GM12878 (cell line): ENCODE data around the gene RSPH9. TPM values are rescaled to one million over a fixed set of nuclear protein-coding genes. Genes with fewer than 3 reads are reported as not detected.

Experiments used
- ATAC-seq: fragments of 200-7000 bp; cut with Tn5 transposase; 3 replicates; pipeline ENCODE4 v1.9.1; 2020; ENCODE audit warnings: mild to moderate bottlenecking, moderate library complexity
- BruUV-seq: library from RNA; stranded (reverse); fragments of 400-500 nt; replicated peaks from 2 replicates; lab custom pipeline; 2021; lab: Mats Ljungman, UMichigan
- CTCF ChIA-PET: fragments of 300-600 bp; sonication (Branson Sonifier 250); formaldehyde crosslinking; extraction: SDS; loops from one replicate; lab custom pipeline; 2021; ENCODE audit warnings: inconsistent platforms; lab: Yijun Ruan, JAX
- POLR2A ChIA-PET: fragments of 350-600 bp; formaldehyde crosslinking; extraction: SDS; loops from one replicate; lab custom pipeline; 2021; ENCODE audit warnings: inconsistent platforms; lab: Charles Lee
- RAD21 ChIA-PET: fragments of 300-600 bp; sonication (Branson Sonifier 250); formaldehyde crosslinking; loops from one replicate; lab custom pipeline; 2023; ENCODE audit warnings: antibody characterized with exemption; ENCODE audit not compliant: unreplicated experiment; lab: Charles Lee
- SMC1A ChIA-PET: fragments of 300-600 bp; sonication (Branson Sonifier 250); formaldehyde crosslinking; loops from one replicate; lab custom pipeline; 2023; ENCODE audit not compliant: unreplicated experiment, uncharacterized antibody; lab: Charles Lee
- DNase-seq: peaks from one replicate; pipeline ENCODE4 v3.0.0-alpha.2; 2011; ENCODE audit warnings: low read depth, low spot score
- FAIRE-seq: peaks from 3 replicates; lab custom pipeline; 2011; peaks lifted over from hg19 to GRCh38; lab: Jason Lieb, UNC
- H2AFZ ChIP-seq: 2 replicates; pipeline ENCODE4 v1.6.0; 2011; ENCODE audit warnings: low read depth, low read length, control low read depth; ENCODE audit not compliant: control insufficient read depth
- H3K27ac ChIP-seq: 2 replicates; pipeline ENCODE4 v1.5.1; 2011; ENCODE audit warnings: control low read depth; ENCODE audit not compliant: control insufficient read depth, insufficient read depth
- H3K27me3 ChIP-seq, 2 experiments: replicated peaks in 1 of 2; 2 replicates each; pipeline versions ENCODE4 v1.6.0 to v1.6.1; 2011; ENCODE audit warnings: low read length in 1 of 2; ENCODE audit not compliant: control insufficient read depth in 2 of 2, insufficient read depth in 2 of 2
- H3K36me3 ChIP-seq, 2 experiments: 2 replicates each; pipeline ENCODE4 v1.5.1; 2011; ENCODE audit warnings: low read length in 1 of 2; ENCODE audit not compliant: control insufficient read depth in 2 of 2, insufficient read depth in 2 of 2
- H3K4me1 ChIP-seq: 2 replicates; pipeline ENCODE4 v1.6.1; 2011; ENCODE audit warnings: mild to moderate bottlenecking, low read length, moderate library complexity, mixed read lengths; ENCODE audit not compliant: control insufficient read depth, insufficient read depth
- H3K4me2 ChIP-seq: 2 replicates; pipeline ENCODE4 v1.6.0; 2011; ENCODE audit warnings: control low read depth; ENCODE audit not compliant: control insufficient read depth, insufficient read depth
- H3K4me3 ChIP-seq: fragments of 200-600 bp; sonication (generic); 2 replicates; pipeline ENCODE4 v1.5.1; 2016
- H3K79me2 ChIP-seq: 2 replicates; pipeline ENCODE4 v1.6.0; 2011; ENCODE audit warnings: low read length; ENCODE audit not compliant: control insufficient read depth, insufficient read depth
- H3K9ac ChIP-seq: 2 replicates; pipeline ENCODE4 v1.8.0; 2011; ENCODE audit warnings: low read length, control low read depth, mixed read lengths; ENCODE audit not compliant: control insufficient read depth, insufficient read depth
- H3K9me3 ChIP-seq: replicated peaks from 3 replicates; pipeline ENCODE4 v1.5.1; 2011; ENCODE audit warnings: mild to moderate bottlenecking, low read length; ENCODE audit not compliant: control insufficient read depth, insufficient read depth
- H4K20me1 ChIP-seq: 2 replicates; pipeline ENCODE4 v1.6.0; 2011; ENCODE audit not compliant: control insufficient read depth, insufficient read depth
- CREB1 ChIP-seq: IDR thresholded peaks from 2 replicates; pipeline ENCODE4 v1.6.1; 2012; ENCODE audit warnings: low read depth, mild to moderate bottlenecking, inconsistent platforms
- HCFC1 ChIP-seq: fragments of 150-350 bp; IDR thresholded peaks from 2 replicates; pipeline ENCODE4 v1.6.1; 2014; ENCODE audit warnings: low read length
- IKZF1 ChIP-seq: fragments of 450-650 bp; conservative IDR thresholded peaks from 2 replicates; pipeline ENCODE4 v1.6.1; 2017; ENCODE audit warnings: antibody characterized with exemption, mild to moderate bottlenecking
- JUND ChIP-seq: IDR thresholded peaks from 2 replicates; pipeline ENCODE4 v1.6.1; 2012; ENCODE audit warnings: low read depth, mild to moderate bottlenecking, low read length, improper control_type of control experiment, moderate library complexity
- MYB ChIP-seq: fragments of 150-350 bp; IDR thresholded peaks from 2 replicates; pipeline ENCODE4 v1.6.1; 2014; ENCODE audit warnings: mild to moderate bottlenecking, low read depth, low read length, borderline replicate concordance
- NBN ChIP-seq: fragments of 450-650 bp; IDR thresholded peaks from 2 replicates; pipeline ENCODE4 v1.6.1; 2016
- NFXL1 ChIP-seq: fragments of 450-650 bp; IDR thresholded peaks from 2 replicates; pipeline ENCODE4 v1.6.1; 2017; ENCODE audit warnings: antibody characterized with exemption, mild to moderate bottlenecking, borderline replicate concordance
- NR2F1 ChIP-seq: fragments of 450-650 bp; conservative IDR thresholded peaks from 2 replicates; pipeline ENCODE4 v1.6.1; 2017; ENCODE audit warnings: mild to moderate bottlenecking
- PAX5 ChIP-seq: IDR thresholded peaks from 2 replicates; pipeline ENCODE4 v1.6.1; 2011; ENCODE audit warnings: low read depth, low read length, borderline replicate concordance
- RCOR1 ChIP-seq: conservative IDR thresholded peaks from 2 replicates; pipeline ENCODE4 v1.6.1; 2012; ENCODE audit warnings: low read depth, low read length, improper control_type of control experiment
- SMAD1 ChIP-seq: fragments of 450-650 bp; IDR thresholded peaks from 2 replicates; pipeline ENCODE4 v1.6.1; 2018; ENCODE audit warnings: mild to moderate bottlenecking, low read depth; ENCODE audit not compliant: partially characterized antibody
- ZNF274 ChIP-seq: IDR thresholded peaks from one replicate; pipeline ENCODE4 v1.8.0; 2011; ENCODE audit not compliant: insufficient read length, insufficient read depth
- ZNF622 ChIP-seq: fragments of 450-650 bp; IDR thresholded peaks from 2 replicates; pipeline ENCODE4 v1.6.1; 2017; ENCODE audit warnings: mild to moderate bottlenecking, inconsistent platforms
- WGBS: methylation state at CpG from one replicate; pipeline ENCODE4 v1.1.6; 2016; ENCODE audit warnings: low lambda C conversion rate; ENCODE audit not compliant: insufficient replicate concordance, insufficient coverage; ENCODE audit errors: missing lambda C conversion rate; 5-methylcytosine and 5-hydroxymethylcytosine counted together
- in situ Hi-C: fragments of 300-500 bp; cut with MboI; formaldehyde crosslinking; loops from 9 replicates; pipeline ENCODE4 v1.14.3; 2018; ENCODE audit warnings: mixed read lengths
- intact Hi-C: fragments of 100-400 bp; cut with micrococcal nuclease; formaldehyde crosslinking; loops from one replicate; pipeline ENCODE4 v1.14.2; 2022; ENCODE audit not compliant: unreplicated experiment
- polyA plus RNA-seq, 11 experiments: library from polyadenylated mRNA; depleted of rRNA in 4 of 11; unstranded in 6 of 11; stranded (reverse) in 5 of 11; fragments of >200 nt; fragmentation: Nextera tagmentation in 4 of 11; fragmentation: Illumina TruSeq in 1 of 11; extraction: Ambion mirVana in 4 of 11; extraction: Trizol in 1 of 11; gene quantifications; 1 replicate in 1 of 11; 2 replicates in 10 of 11; pipeline versions ENCODE4 v1.2.1 to v1.2.3, GENCODE V29; 2011 to 2016; ENCODE audit warnings: inconsistent platforms in 2 of 11, missing spikeins in 2 of 11, low read depth in 1 of 11
- total RNA-seq, 4 experiments: library from RNA; depleted of rRNA in 3 of 4; stranded (reverse); fragments of >200 nt in 3 of 4; fragmentation: Illumina TruSeq in 1 of 4; extraction: Trizol in 1 of 4; gene quantifications; 2 replicates each; pipeline versions ENCODE4 v1.2.1 to v1.2.3, GENCODE V29; 2013 to 2021
- TF ChIP-seq, protein P1 (sequence below): fragments of 450-650 bp; IDR thresholded peaks from 2 replicates; pipeline ENCODE4 v1.6.1; 2016; ENCODE audit warnings: mild to moderate bottlenecking
- TF ChIP-seq, protein P2 (sequence below): IDR thresholded peaks from 2 replicates; pipeline ENCODE4 v1.6.1; 2012; ENCODE audit warnings: low read depth, low read length, improper control_type of control experiment
- TF ChIP-seq, protein P3 (sequence below): fragments of 450-650 bp; IDR thresholded peaks from 2 replicates; pipeline ENCODE4 v1.6.1; 2014; ENCODE audit warnings: mild to moderate bottlenecking
- TF ChIP-seq, protein P4 (sequence below): fragments of 450-650 bp; IDR thresholded peaks from 2 replicates; pipeline ENCODE4 v1.6.1; 2016; ENCODE audit warnings: mild to moderate bottlenecking

Gene RSPH9
- total and polyA plus RNA-seq, 10 of the 15 experiments (the other 5 are each of a cell fraction or from before 2014, with no cell fraction given): 0.26 to 0.63 (median 0.36) TPM; not detected in 6

DNA sequence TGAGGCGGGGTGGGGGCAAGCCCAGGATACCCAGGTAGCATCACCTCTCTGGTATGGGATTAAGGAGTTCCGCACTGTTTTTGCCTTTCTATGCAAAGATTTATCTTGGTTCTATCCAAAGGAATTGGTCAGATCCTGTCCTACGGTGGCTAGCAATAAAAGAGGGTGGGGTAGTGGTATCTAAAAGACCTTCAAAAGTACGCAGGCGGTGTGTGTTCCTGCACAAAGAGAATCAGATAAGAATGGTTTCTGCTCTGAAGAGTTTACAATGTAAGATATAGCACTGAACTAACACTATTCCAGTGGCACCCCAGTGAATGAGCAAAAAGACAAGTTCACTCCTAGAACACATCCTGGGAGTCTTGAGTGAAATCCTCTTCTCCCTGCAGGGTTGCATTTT, 36.5 kb downstream of the RSPH9 start:
- in situ Hi-C loops (no loop called here), intact Hi-C loops (no loop called here)
- Histone ChIP-seq H3K36me3 (peaks cover 15 to 22% of the 10 kb centered on the region in 2 experiments; a peak in 3 of 4 replicates), H3K27me3 (no peaks in the 10 kb centered on the region), H2AFZ (no peak overlapping the region), H3K27ac (no peak overlapping the region), H3K79me2 (peaks cover 47% of the 10 kb centered on the region), H3K9me3 (no peaks in the 10 kb centered on the region), H4K20me1 (no peaks in the 10 kb centered on the region), H3K4me1 (peaks cover 13% of the 10 kb centered on the region), H3K4me3 (no peak overlapping the region), H3K9ac (no peak overlapping the region), H3K4me2 (no peak overlapping the region)
- SMC1A ChIA-PET: no interaction called here
- no peak for DNase-seq
- WGBS: 100% methylated on average over 5 of the region's 5 CpGs
- POLR2A ChIA-PET: interaction anchor here (0.5 kb wide), 1 partner anchor 298 kb away, joined by 3 read pairs; no protein-coding TSS in a partner anchor
- TF ChIP-seq, protein P1, sequence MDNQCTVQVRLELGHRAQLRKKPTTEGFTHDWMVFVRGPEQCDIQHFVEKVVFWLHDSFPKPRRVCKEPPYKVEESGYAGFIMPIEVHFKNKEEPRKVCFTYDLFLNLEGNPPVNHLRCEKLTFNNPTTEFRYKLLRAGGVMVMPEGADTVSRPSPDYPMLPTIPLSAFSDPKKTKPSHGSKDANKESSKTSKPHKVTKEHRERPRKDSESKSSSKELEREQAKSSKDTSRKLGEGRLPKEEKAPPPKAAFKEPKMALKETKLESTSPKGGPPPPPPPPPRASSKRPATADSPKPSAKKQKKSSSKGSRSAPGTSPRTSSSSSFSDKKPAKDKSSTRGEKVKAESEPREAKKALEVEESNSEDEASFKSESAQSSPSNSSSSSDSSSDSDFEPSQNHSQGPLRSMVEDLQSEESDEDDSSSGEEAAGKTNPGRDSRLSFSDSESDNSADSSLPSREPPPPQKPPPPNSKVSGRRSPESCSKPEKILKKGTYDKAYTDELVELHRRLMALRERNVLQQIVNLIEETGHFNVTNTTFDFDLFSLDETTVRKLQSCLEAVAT: no peak
- no peak for TF ChIP-seq NR2F1
- TF ChIP-seq PAX5: no peak
- TF ChIP-seq SMAD1: no peak
- TF ChIP-seq IKZF1: no peak
- TF ChIP-seq RCOR1: no peak
- TF ChIP-seq, protein P2, sequence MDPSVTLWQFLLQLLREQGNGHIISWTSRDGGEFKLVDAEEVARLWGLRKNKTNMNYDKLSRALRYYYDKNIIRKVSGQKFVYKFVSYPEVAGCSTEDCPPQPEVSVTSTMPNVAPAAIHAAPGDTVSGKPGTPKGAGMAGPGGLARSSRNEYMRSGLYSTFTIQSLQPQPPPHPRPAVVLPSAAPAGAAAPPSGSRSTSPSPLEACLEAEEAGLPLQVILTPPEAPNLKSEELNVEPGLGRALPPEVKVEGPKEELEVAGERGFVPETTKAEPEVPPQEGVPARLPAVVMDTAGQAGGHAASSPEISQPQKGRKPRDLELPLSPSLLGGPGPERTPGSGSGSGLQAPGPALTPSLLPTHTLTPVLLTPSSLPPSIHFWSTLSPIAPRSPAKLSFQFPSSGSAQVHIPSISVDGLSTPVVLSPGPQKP: no peak
- no peak for TF ChIP-seq NFXL1
- no peak for TF ChIP-seq ZNF274
- no peak for TF ChIP-seq MYB
- no peak for TF ChIP-seq CREB1
- TF ChIP-seq HCFC1: no peak
- TF ChIP-seq ZNF622: no peak
- TF ChIP-seq JUND: no peak
- TF ChIP-seq NBN: no peak
- TF ChIP-seq, protein P3, sequence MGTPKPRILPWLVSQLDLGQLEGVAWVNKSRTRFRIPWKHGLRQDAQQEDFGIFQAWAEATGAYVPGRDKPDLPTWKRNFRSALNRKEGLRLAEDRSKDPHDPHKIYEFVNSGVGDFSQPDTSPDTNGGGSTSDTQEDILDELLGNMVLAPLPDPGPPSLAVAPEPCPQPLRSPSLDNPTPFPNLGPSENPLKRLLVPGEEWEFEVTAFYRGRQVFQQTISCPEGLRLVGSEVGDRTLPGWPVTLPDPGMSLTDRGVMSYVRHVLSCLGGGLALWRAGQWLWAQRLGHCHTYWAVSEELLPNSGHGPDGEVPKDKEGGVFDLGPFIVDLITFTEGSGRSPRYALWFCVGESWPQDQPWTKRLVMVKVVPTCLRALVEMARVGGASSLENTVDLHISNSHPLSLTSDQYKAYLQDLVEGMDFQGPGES: no peak
- TF ChIP-seq, protein P4, sequence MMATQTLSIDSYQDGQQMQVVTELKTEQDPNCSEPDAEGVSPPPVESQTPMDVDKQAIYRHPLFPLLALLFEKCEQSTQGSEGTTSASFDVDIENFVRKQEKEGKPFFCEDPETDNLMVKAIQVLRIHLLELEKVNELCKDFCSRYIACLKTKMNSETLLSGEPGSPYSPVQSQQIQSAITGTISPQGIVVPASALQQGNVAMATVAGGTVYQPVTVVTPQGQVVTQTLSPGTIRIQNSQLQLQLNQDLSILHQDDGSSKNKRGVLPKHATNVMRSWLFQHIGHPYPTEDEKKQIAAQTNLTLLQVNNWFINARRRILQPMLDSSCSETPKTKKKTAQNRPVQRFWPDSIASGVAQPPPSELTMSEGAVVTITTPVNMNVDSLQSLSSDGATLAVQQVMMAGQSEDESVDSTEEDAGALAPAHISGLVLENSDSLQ: no peak
- no TSS peak for BruUV-seq
- RAD21 ChIA-PET: no interaction called here
- CTCF ChIA-PET: interaction anchor here (1.4 to 1.8 kb wide), 2 partner anchors 92 to 397 kb away, joined by 3 to 5 read pairs; no protein-coding TSS in a partner anchor
- no peak for FAIRE-seq
- no peak for ATAC-seq
